NB4 (cell line): ENCODE data around the gene TFF1.

Source experiments
- DNase-seq: peaks from one replicate; pipeline ENCODE4 v3.0.0; 2010; ENCODE audit warnings: low read depth
- H3K4me3 ChIP-seq: one replicate; pipeline ENCODE4 v1.5.1; 2011; ENCODE audit warnings: mild to moderate bottlenecking, low read depth, low read length, moderate library complexity
- MAX ChIP-seq: IDR thresholded peaks from 2 replicates; pipeline ENCODE4 v1.6.1; 2011; ENCODE audit warnings: low read depth, low read length
- MYC ChIP-seq: IDR thresholded peaks from 2 replicates; pipeline ENCODE4 v1.6.1; 2011; ENCODE audit warnings: low read depth, low read length
- POLR2A ChIP-seq: IDR thresholded peaks from 2 replicates; pipeline ENCODE4 v1.6.1; 2011; ENCODE audit warnings: mild to moderate bottlenecking; ENCODE audit not compliant: insufficient read length; ENCODE audit errors: extremely low read depth
- TF ChIP-seq, protein P1 (sequence below): IDR thresholded peaks from one replicate; pipeline ENCODE4 v1.5.1; 2012; ENCODE audit warnings: low read depth, low read length

TFF1 gene

DNA sequence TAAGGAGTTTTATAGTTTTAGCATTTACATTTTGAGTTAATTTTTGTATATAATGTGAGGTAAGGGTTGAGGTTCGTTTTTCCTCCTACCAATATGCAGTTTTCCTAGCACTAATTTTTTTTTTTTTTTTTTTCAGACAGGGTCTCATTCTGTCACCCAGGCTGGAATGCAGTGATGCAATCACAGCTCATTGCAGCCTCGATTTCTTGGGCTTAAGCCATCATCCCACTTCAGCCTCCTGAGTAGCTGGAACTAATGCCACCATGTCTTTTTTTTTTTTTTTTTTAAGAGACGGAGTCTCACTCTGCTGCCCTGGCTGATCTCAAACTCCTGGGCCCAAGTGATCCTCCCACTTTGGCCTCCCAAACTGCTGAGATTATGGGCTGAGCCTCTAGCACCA lies 34.8 kb upstream of the TFF1 start:
- no peak overlapping the region for H3K4me3 ChIP-seq
- TF ChIP-seq POLR2A, result no peak
- no peak for TF ChIP-seq MYC
- TF ChIP-seq, protein P1, sequence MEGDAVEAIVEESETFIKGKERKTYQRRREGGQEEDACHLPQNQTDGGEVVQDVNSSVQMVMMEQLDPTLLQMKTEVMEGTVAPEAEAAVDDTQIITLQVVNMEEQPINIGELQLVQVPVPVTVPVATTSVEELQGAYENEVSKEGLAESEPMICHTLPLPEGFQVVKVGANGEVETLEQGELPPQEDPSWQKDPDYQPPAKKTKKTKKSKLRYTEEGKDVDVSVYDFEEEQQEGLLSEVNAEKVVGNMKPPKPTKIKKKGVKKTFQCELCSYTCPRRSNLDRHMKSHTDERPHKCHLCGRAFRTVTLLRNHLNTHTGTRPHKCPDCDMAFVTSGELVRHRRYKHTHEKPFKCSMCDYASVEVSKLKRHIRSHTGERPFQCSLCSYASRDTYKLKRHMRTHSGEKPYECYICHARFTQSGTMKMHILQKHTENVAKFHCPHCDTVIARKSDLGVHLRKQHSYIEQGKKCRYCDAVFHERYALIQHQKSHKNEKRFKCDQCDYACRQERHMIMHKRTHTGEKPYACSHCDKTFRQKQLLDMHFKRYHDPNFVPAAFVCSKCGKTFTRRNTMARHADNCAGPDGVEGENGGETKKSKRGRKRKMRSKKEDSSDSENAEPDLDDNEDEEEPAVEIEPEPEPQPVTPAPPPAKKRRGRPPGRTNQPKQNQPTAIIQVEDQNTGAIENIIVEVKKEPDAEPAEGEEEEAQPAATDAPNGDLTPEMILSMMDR, result no peak
- no peak for TF ChIP-seq MAX
- no peak for DNase-seq

DNA sequence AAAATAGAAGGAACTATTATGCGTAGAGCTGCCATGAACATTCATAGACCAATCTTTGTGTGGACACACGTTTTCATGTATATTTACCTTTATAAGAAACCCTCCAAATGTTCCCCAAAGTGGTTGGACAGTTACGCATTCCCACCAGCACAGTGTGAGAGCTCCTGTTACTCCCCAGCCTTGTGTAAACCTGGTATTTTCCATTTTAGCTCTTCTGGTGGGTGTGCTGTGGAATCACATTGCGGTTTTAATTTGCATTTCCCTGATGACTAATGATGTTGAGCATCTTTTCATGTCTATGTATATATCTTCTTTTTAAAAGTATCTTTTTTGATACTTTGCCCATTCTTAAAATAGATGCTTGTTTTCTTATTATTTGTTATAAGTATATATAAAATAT lies 34.2 kb upstream of the TFF1 start:
- TF ChIP-seq MAX, result no peak
- no peak for TF ChIP-seq POLR2A
- no peak for TF ChIP-seq MYC
- TF ChIP-seq, protein P1, result no peak
- H3K4me3 ChIP-seq, result no peak overlapping the region
- no peak for DNase-seq

DNA sequence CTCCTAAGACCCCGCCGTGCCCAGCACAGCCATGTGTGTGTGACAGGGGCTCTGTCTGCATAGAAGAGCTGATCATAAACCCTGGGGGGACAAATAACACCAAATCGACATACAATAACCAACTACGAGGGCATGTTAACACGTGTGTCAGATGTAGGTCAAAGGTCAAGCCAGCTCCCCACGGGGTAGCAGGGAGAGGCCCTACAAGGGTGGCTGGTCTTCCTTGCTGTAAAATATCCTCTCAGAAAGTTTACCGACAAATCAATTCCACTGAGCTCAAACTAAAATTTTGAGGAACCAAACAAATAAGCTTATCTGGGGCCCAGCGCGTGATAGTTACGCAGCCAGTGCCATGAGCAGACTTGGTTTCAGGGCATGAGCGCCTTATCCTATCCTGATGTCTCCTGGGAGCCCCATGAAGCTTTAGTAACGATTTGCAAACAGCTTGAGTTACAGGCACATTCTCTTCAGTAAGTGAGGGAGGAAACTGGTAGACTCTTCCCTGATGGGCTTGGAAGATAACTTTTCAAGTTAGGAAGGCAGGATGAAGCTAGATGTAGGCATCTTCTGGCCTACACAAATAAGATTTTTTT lies 32.2 kb upstream of the TFF1 start:
- DNase-seq, result peak; percentile 24
- no peak overlapping the region for H3K4me3 ChIP-seq
- TF ChIP-seq MYC, result no peak
- TF ChIP-seq, protein P1, result no peak
- no peak for TF ChIP-seq POLR2A
- no peak for TF ChIP-seq MAX

DNA sequence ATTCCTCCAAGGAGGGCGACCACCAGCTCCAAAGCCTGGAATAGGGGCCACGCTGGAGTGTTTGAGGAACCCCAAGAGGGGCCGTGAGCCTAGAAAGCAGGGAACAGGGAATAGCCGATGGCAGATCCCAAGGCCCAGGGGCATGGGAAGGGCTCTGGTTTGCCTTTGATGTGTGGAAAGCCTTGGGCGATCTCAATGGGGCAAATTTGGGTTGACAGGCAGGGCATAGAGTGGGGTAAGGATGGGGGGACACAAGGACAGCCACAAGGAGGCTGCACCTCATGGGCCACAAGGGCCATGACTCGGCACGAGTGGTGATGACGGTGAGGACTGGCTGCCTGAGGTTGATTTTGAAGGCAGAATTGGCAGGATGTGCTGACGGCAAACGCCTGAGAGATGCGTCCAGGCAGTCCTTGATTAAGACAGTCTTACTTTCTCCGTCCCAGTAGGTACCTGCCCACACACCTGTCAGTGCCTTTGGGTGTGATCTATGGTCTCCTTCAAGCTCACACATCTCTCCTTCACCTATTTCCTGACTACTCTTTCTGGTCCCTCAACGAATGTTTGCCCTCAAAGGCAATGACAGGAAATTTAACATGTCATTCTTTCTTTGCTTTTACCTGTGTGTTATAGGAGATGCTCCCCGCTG lies 31.5 kb upstream of the TFF1 start:
- no peak for TF ChIP-seq MYC
- TF ChIP-seq, protein P1, result no peak
- no peak for TF ChIP-seq POLR2A
- no peak for TF ChIP-seq MAX
- no peak overlapping the region for H3K4me3 ChIP-seq
- no peak for DNase-seq

- no peak overlapping the region for H3K4me3 ChIP-seq
- TF ChIP-seq MYC (no peak), MAX (no peak), POLR2A (no peak)
- TF ChIP-seq, protein P1, result no peak
- no peak for DNase-seq
These were observed 30.7 kb upstream of the TFF1 start for GRCh38 chr21:42396799-42397745.
